HG02571 (cell line): Measurements from ENCODE around the gene NMNAT3.

Experiments used
- ATAC-seq: cut with Tn5 transposase; IDR thresholded peaks from one replicate; pipeline ENCODE4 v1.9.1; 2021; ENCODE audit warnings: mild to moderate bottlenecking, moderate library complexity; ENCODE audit not compliant: unreplicated experiment

NMNAT3 gene

DNA sequence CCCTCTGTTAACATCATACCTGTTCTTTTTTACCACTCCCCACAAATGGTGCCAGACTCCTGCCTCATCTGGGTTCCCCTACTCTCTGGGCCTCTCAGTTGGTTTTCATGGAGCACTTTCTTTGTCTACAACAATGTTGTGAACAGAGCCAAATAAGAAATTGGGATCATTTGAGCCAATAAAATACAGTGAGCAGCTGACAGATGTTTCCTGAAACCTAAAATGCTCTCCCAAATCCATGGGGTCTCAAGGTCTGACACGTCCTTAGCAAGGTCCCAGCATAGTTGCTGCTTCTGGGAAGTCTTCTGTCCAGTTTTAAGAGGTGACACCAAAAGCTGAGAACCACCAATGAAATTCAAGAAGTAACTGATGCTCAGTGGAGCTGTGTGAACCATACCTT lies 1.7 kb downstream of the NMNAT3 start:
- no peak for ATAC-seq

DNA sequence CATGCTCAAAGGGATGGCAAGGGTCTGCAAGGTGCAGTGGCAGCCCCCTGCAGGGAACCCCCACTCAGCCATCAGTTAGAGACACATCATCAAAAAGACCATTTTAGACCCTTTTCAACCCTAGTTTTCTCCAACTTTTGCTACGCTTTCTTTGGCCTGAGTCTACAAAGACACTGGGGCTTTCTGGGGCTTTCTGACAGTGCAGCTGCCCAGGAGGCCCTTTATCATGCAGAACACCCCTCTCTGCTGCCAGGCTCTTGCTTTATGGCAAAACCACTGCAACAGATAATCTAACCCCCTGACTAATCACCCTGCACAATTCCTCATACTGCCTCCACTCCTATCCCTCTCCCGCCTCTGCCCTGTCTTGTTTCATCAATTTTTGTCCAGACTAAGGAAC lies 2.4 kb downstream of the NMNAT3 start:
- ATAC-seq, result no peak

DNA sequence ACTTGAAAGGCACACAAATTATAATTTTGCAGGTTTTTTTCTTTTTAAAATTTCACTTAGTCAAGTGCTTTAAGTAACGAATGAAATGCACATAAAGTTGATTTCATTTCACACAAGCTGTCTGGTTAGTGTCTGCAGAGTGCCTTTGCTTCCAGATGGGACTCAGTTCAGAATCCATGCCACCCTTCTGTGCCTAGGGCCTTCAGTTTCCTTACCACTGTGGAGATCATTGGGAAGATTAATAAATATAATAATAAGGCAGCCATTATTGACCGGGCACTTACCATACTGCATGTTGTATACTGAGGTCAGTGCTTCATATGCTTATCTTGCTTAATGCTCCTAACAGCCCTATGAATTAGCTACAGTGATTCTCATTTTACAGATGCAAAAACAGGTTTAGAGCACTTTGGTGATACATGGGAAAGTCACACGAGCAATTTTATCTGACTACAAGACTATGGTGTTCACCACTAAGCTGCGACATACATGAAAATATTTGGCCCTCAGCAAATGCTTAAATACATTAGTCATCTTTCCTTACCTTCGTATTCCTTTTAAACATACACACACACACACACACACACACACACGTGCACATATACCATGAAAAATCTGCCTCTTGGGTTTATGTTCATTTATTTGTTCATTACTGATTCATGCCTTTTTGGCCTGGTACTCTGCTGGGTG lies 3.1 kb downstream of the NMNAT3 start:
- ATAC-seq, result no peak

DNA sequence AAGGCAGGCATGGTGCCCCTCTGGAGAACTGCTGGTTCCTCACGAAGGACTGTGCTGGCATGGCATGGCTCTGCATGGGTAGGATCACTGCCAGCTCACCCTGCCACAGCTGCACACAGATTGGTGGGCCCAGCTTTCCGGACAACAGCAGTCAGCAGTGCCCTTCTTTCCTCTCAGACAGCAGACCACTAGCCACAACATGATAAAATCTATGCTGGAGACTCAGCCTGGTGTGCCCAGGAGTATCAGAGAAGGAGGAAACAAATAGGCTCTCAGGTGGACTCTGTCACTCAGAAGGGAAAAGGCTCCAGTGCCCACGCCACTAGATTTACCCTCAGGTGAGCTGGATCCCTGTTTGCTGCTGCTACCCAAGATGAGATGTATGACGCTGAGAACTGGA lies 4.9 kb downstream of the NMNAT3 start:
- no peak for ATAC-seq

DNA sequence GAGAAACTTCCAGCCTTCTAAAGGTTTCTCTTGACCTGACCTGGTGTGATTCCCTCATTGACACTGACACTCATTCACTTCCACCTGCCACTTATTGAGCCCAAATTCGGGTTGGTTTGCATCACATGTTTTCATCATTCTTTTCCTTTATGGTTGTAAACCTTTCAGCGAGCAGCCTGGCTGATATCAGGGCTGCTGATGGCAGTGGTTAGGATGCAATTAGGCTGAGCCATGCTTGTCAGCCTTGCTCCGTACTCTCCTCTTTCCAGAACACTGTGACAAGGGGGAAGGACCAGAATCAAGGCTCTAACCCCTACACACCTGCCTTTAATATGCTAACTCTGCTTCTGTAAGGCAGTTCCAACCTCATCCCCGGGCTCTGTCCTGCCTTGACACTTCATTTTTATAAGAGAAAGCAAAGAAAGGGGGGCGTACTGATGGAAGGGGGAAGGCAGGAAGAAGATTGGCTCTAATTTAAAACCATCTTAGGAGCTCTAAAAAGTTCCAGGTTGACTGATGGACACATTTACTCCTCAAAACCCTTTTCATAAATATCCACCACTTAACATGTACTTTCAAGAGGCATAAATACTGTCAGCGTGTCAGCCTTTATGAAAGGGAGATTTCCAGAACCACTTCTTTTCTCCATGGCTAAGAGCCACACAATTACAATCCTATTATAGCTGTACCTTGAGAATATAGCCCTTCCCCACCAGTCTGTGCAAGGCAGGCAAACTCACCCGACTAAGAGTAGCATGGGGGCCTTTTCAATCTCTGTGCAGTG lies 5.7 kb downstream of the NMNAT3 start:
- no peak for ATAC-seq

DNA sequence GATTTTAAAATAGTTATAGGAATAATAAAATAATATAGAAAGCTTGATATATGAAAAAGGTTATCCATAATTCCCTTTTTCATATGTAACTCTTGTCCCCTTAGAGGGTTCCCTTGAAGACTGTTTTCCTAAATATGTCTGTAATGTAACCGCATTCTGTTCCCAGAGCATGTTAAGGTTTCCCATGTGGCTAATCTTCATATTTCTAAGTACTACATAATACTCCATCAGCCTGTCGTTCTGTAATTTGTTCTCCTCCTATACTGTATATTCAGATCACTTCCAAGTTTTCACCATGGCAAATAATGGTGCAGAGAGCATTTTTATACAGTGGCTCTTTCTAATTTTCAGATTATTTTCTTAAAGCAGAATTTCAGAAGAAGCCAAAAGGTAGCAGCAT lies 6.7 kb downstream of the NMNAT3 start:
- ATAC-seq, result no peak

DNA sequence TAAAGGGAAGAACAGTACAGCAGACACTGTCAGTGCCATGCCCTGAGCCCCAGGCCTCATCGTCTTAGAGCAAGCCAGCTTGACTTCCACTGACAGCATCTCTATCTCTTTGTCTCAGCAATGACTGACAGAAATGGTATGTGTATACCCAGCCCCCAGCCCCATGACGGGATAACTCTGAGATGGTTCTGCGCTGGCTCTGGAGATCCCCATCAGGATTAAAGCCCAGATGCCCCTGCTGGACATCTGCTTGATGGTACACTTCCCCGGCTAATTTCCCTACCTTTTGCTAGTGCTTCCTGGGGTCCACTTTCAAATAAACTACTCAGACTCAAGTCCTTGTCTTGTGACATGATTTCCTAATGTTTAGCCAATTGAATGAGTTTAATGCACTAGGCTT lies 7.6 kb downstream of the NMNAT3 start:
- no peak for ATAC-seq

DNA sequence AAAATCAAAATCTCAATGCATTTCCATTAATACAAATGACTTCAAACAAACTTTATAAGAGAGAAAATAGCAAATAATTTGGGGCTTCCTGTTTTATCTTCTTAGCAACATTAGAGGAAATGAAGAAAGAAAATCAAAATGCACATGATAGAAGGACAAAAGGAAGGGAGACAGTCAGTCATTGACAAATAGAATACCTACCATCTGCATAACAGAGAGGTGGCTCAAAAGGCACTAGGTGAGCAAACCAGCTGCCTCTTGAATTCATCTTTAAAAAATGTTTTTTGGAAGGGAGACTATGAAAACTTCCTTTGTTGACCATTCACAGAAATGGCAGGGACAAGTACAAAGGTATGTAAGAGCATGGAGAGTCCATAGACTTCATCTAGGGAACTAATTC lies 9.4 kb downstream of the NMNAT3 start:
- ATAC-seq, result no peak

DNA sequence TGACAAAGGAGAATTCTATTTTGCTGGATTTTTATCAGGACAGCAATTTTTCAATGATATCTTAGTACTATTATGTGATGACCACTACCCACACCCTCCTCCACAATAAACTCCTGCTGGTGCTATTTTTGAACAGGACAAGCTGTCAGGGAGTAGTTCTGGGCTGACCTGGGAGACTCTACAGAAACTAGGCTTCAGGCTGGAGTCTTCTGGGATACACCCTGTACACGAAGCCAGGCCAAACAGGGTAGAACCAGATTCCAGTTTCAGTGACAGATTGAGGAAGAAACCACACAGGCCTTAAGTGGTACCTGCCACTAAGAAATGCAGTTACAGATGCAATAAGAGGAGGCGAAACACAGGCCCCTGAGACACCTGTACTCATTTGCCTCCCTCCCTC lies 12.8 kb downstream of the NMNAT3 start:
- no peak for ATAC-seq

DNA sequence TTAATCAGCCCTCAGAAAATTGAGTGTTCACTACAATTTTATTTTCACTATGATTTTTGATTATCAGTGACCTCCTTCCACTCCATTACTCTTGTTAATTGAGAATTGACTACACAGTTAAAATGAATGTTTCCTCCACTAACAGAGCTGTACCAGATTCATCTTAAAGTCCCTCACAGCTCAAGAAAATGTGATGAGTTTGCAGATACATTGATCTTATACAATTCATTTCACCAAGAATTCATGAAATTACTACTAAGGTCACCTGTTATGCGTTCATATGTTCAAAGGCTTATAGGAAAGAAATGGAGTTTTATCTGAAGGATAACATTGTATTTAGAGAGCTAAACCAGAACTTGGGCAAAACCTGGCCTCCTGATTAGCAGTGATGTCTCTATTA lies 17.5 kb downstream of the NMNAT3 start:
- no peak for ATAC-seq

DNA sequence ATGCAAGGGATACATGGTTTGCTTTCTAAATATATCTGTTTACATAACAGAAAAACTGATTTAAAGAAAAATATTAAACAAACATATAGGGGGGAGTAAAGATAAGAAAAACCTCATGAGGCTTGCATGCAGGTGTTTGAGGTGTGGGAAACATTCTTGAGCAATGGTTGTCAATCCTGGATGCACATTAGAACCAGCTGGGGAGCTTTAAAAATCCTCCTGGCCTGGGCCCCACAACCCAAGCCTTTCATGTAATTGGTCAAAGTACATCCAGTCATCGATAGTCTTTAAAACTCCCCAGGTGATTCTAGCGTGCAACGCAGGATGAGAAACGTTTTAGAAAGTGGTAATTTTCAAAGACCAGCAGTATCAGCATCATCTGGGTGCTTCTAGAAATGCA lies 18.3 kb downstream of the NMNAT3 start:
- no peak for ATAC-seq

DNA sequence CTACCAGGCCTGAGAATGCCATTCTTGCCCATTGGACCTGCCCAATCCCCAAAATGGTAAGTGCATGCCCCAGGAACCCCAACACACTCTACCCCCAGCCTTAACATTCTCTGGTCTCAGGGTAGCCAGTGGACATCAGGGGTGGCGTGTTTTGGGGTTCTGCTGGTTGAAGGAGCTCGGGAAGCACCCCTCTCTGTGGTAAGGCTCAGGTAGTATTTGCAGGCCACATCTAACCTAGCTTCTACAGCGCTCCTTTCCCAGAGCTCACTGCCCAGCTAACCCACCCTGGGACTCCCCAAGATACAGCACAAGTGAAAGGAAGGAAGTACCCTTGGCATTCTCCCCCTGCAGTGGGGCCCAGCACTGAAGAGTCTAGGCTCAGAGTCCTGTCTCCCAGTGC lies 19.8 kb downstream of the NMNAT3 start:
- no peak for ATAC-seq

DNA sequence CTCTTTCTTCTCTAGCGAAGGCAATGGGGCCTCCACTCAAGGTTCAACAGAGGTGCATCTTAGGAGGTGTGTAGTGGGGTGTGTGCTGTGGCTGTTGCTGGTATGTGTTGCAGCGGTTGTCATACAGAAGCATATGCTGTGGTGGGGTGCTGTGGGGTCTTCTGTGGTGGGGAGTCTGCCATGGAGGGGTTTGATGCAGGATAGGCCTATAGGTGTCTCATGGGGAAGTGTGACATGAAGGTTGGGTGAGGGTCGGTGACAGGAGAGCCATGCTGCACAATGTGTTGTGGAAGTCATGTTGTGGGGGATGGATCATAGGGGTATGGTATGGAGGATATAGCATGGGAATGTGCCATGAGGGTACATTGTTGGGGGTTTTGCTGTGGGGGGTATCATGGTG lies 20.3 kb downstream of the NMNAT3 start:
- ATAC-seq, result no peak

DNA sequence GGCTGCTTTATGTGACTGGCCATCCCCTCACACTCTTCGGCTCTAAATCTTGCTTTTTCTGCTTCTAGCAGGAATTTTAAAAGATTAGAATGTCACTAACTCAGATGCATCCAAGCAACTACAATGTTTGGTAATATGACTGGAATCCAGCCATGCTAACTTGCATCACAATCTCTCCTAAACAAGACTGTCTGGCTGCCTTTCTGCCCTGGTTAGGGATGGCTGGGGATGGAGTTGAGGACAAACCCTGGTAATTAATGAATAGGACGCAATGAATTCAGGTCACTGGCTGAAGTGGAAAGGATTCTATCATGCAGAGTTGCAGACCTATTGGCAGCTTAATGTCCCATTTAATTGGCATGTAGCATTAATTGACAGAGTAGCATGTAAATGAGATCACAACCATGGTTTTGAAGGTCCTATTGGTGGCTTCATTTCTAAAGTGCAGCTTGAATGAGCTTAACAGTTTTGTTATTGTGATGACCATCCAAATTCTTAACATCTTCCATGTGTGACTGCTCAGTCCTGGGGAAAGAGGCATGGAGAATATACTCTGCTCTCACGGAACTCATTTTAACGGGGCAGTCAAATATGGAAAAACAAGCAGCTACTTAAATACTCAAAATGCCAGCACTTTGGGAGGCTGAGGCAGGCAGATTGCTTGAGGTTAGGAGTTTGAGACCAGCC lies 21.7 kb downstream of the NMNAT3 start:
- ATAC-seq, result no peak

DNA sequence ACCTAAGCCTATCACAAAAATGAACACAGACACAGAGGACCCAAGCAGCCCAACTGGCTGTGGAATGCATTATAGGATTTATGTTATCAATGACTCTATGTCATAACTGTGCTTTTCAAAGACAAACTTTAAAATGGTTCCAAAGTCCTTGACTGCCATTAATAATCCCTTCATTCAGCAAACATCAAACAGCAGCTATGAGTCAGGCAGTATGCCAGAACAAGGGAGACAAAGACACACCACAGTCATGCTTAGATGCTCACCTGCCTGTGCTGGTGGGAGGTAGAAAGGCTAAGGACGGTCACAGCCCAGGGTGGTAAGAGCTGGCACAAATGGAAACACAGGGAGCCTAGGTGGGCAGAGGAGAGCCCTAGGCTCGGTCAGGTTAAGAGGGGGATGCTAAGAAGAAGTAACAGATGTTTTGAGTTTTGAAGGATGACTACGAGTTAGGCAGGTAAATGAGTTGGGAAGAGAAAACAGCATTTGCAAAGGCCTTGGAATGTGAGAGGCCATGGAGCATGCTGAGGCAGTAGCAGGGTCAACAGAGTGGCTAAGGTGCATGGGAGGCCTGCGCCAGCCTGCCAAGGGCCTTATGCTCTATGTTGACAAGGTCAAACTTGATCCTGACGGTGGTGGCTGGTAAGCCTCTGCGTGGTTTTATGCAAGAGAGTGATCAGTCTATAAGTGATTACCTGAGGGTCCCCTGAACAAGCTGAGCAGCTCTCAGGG lies 23.0 kb downstream of the NMNAT3 start:
- ATAC-seq, result no peak

DNA sequence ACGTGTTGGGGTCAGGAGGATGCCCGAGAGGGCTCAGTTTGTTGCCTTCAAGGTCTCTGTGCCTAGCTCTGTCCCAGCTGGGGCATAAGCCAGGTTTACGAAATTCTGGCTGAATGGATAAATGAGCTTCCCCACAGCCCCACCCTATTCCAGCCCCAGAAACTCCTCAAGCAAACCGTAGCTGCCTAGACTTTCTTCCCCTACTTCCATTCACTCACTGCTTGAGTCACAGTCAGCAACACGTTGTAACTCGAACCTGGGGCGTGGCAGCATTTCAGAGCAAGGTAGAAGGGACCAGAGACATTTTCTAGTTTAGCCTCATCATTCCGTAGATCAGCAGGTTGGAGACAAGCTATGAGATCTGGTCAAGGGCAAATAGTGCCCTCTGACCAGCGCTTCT lies 24.2 kb downstream of the NMNAT3 start:
- ATAC-seq, result no peak

DNA sequence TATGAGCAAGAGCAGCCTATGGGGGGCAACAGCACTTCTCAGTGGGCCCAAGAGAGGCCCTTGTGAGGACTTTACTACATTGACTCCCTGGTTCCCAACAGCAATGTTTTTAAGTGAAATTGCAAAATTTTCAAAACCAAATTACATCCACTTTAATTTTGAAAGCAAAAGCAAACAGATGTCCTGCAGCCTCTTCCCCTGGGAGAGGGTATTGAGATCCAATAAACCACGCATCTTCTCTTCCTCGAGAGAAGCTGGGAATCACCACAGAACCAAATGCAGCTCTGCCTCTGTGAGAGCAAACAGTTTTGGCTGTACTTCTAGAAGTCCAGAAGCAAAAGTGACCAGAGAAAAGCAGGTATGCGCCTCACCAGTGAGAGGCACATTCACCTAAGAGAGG lies 25.2 kb downstream of the NMNAT3 start:
- ATAC-seq, result no peak

DNA sequence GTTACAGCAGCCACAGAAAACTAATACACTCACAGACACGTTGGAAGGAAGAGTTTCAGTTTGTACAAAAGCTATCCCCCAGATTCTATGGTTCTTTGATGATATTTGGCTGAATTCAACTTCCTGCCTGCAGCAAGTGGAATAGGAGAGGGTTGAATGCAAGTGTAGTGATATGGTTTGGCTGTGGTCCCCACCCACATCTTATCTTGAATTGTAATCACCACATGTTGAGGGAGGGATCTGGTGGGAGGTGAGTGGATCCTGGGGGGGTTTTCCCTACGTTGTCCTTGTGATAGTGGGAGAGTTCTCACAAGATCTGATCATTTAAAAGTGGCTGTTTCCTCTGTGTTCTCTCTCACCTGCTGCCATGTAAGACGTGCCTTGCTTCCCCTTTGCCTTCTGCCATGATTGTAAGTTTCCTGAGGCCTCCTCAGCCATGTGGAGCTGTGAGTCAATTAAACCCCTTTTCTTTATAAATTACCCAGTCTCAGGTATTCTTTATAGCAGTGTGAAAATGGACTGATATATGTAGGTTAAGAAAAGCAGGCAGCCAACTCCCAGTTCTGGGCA lies 29.8 kb downstream of the NMNAT3 start:
- ATAC-seq, result no peak

DNA sequence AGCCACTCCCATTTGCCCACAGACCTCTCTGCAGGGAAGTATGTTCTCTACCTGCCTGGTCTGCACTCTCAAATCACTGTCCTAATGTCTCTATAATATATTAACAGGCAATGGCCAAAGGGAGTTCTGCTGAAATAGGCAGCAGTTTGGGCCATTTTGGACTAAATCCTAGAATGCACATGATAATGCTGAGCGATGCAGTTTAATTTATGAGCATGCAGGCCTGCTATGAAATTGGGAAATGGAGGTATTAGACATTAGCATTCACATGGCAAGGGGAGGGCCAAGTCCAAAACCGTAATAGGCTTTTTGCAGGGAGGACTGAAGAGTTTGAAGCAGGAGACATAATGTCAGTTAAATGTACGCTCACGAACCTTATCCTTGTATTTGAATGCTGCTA lies 31.3 kb downstream of the NMNAT3 start:
- ATAC-seq, result no peak

DNA sequence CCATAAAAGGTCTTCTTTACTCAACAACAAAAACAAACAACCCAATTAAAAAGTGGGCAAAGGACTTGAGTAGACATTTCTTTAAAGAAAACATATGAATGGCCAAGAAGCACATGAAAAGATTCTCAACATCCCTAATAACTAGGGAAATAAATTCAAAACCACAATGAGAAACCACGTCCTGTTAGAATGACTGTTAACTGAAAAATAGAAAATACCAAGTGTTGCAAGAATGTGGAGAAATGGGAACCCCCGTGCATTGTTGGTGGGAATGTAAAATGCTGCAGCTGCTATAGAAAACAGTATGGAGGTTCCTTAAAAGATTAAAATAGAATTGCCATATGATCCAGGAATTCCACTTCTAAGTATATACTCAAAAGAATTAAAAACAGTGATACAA lies 34.8 kb downstream of the NMNAT3 start:
- no peak for ATAC-seq

DNA sequence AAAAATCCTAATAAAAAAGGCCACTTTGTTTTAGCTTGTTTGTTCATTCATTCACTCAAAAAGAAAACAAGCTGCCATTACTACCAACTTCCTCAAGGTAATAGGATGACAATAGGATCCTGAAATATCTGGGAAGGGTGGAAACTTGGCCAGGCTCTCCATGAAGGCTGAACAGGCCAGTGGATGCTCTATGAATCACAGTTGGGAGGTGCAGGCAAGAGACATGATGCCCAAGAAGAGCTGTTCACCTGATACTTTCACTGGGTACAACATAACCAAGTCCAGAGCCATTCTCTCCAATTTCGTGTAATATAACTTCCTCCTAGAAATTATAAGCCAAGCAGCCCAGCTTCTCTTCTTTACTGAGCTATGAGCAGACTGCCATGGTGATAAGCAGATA lies 37.3 kb downstream of the NMNAT3 start:
- no peak for ATAC-seq
